ENCODE measurements around the gene EYS. TPM values are rescaled to one million over a fixed set of nuclear protein-coding genes. Genes with fewer than 3 reads are reported as not detected.

Gene EYS
- total and polyA plus RNA-seq, 2 of the 8 experiments (the other 6 are each of a cell fraction or from before 2014, with no cell fraction given), result 0.05 to 0.13 TPM

DNA sequence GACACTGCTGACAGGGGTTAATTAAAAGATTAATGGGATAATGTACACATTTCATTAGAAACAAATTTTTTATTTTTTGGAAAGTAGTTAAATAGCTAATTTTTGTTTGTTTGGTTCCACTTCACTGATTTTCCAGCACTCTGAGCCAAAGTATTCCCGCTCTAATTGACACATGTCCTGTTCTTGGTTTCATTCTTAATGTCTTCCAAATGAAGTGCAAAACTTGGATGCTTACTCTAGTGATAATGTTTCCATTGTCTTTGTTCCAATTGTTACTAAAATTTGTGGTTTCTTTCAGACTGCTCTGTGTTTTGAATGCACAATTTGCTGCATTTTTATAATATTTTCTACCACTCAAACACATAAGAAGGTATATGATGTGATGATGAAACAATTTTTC is 1277.1 kb downstream of the EYS start (continued):
- TF ChIP-seq RNF2 (IDR thresholded peaks at IDR 0.05; ENCODE audit: borderline replicate concordance, low read depth, low read length, missing control alignments, poor library complexity, severe bottlenecking) (no peak), EGR1 (IDR thresholded peaks at IDR 0.05; ENCODE audit: borderline replicate concordance, low read depth, low read length) (no peak), TAF1 (IDR thresholded peaks at IDR 0.05; ENCODE audit: low read depth, low read length) (no peak), ZNF274 (IDR thresholded peaks at IDR 0.05; ENCODE audit: borderline replicate concordance, extremely low read depth, low read length) (no peak)

Data from H1 (cell line).